ENCODE results near the gene PTPN3. TPM values are rescaled to one million over a fixed set of nuclear protein-coding genes. Genes with fewer than 3 reads are reported as not detected.

Gene PTPN3
- total and polyA plus RNA-seq, 2 experiments from 2014 or later, result 0.84 to 2.1 TPM

GRCh38 chr9:109437286-109437685, 60.8 kb downstream of the PTPN3 start:
- Histone ChIP-seq H3K4me3 (no peak overlapping the region), H3K36me3 (no peaks in the 10 kb centered on the region), H3K4me1 (ENCODE audit: low read depth) (peaks cover 17% of the 10 kb centered on the region), H3K27me3 (no peaks in the 10 kb centered on the region), H3K9me3 (ENCODE audit: low read depth) (no peaks in the 10 kb centered on the region), H3K27ac (peak overlapping the region; percentile 75)
- DNase-seq (ENCODE audit: low read depth in 1 of 2, low spot score in 1 of 2), result no peak
- TF ChIP-seq CTCF (IDR thresholded peaks at IDR 0.05; ENCODE audit: low read depth, low read length), result no peak

- H3K27ac ChIP-seq, result no peak overlapping the region
- no peak for TF ChIP-seq CTCF (IDR thresholded peaks at IDR 0.05; ENCODE audit: low read depth, low read length)
- no peak for DNase-seq (ENCODE audit: low read depth in 1 of 2, low spot score in 1 of 2)
- no peaks in the 10 kb centered on the region for H3K9me3 ChIP-seq (ENCODE audit: low read depth)
- H3K27me3 ChIP-seq, result no peaks in the 10 kb centered on the region
- peaks cover 17% of the 10 kb centered on the region for H3K4me1 ChIP-seq (ENCODE audit: low read depth)
- H3K36me3 ChIP-seq, result no peaks in the 10 kb centered on the region
- H3K4me3 ChIP-seq, result no peak overlapping the region
Observed at GRCh38 chr9:109436071-109436470, 62.0 kb downstream of the PTPN3 start.

GRCh38 chr9:109433476-109433875, 64.6 kb downstream of the PTPN3 start:
- no peak for TF ChIP-seq CTCF (IDR thresholded peaks at IDR 0.05; ENCODE audit: low read depth, low read length)
- Histone ChIP-seq H3K4me1 (ENCODE audit: low read depth) (peaks cover 38% of the 10 kb centered on the region), H3K9me3 (ENCODE audit: low read depth) (no peaks in the 10 kb centered on the region), H3K36me3 (no peaks in the 10 kb centered on the region), H3K27me3 (no peaks in the 10 kb centered on the region), H3K4me3 (no peak overlapping the region), H3K27ac (no peak overlapping the region)
- DNase-seq (ENCODE audit: low read depth in 1 of 2, low spot score in 1 of 2), result no peak

GRCh38 chr9:109430231-109430630, 67.9 kb downstream of the PTPN3 start:
- no peak for TF ChIP-seq CTCF (IDR thresholded peaks at IDR 0.05; ENCODE audit: low read depth, low read length)
- H3K27ac ChIP-seq, result peak overlapping the region; percentile 73
- H3K4me1 ChIP-seq (ENCODE audit: low read depth), result peaks cover 33% of the 10 kb centered on the region
- no peaks in the 10 kb centered on the region for H3K9me3 ChIP-seq (ENCODE audit: low read depth)
- no peak overlapping the region for H3K4me3 ChIP-seq
- no peaks in the 10 kb centered on the region for H3K27me3 ChIP-seq
- DNase-seq (ENCODE audit: low read depth in 1 of 2, low spot score in 1 of 2), result peak in 1 of 2 donors; percentile 65
- no peaks in the 10 kb centered on the region for H3K36me3 ChIP-seq

- no peaks in the 10 kb centered on the region for H3K27me3 ChIP-seq
- no peak overlapping the region for H3K4me3 ChIP-seq
- peak in 1 of 2 donors; percentile 83 for DNase-seq (ENCODE audit: low read depth in 1 of 2, low spot score in 1 of 2)
- no peaks in the 10 kb centered on the region for H3K36me3 ChIP-seq
- H3K4me1 ChIP-seq (ENCODE audit: low read depth), result peaks cover 33% of the 10 kb centered on the region
- H3K27ac ChIP-seq, result peak overlapping the region; percentile 73
- TF ChIP-seq CTCF (IDR thresholded peaks at IDR 0.05; ENCODE audit: low read depth, low read length), result no peak
- H3K9me3 ChIP-seq (ENCODE audit: low read depth), result no peaks in the 10 kb centered on the region
Observed at GRCh38 chr9:109428854-109429253, 69.3 kb downstream of the PTPN3 start.

- peaks cover 34% of the 10 kb centered on the region for H3K4me1 ChIP-seq (ENCODE audit: low read depth)
- H3K27me3 ChIP-seq, result no peaks in the 10 kb centered on the region
- H3K4me3 ChIP-seq, result no peak overlapping the region
- H3K9me3 ChIP-seq (ENCODE audit: low read depth), result no peaks in the 10 kb centered on the region
- TF ChIP-seq CTCF (IDR thresholded peaks at IDR 0.05; ENCODE audit: low read depth, low read length), result no peak
- no peak for DNase-seq (ENCODE audit: low read depth in 1 of 2, low spot score in 1 of 2)
- no peaks in the 10 kb centered on the region for H3K36me3 ChIP-seq
- peak overlapping the region; percentile 73 for H3K27ac ChIP-seq
Observed at GRCh38 chr9:109427886-109428285, 70.2 kb downstream of the PTPN3 start.
